SK-N-SH (cell line): ENCODE data around the gene ASPN. TPM values are rescaled to one million over a fixed set of nuclear protein-coding genes. Genes with fewer than 3 reads are reported as not detected.

Experiments used
- CTCF ChIA-PET: fragments of 300-600, 350-600 bp; formaldehyde crosslinking; extraction: SDS; loops from one replicate; lab custom pipeline; 2021; lab: Yijun Ruan, JAX
- POLR2A ChIA-PET: fragments of 350-600 bp; sonication (Branson Sonifier 250); formaldehyde crosslinking; extraction: SDS; loops from one replicate; lab custom pipeline; 2020; ENCODE audit warnings: antibody characterized with exemption, inconsistent platforms; lab: Yijun Ruan, JAX
- DNase-seq: peaks from one replicate; pipeline ENCODE4 v3.0.0; 2012
- H2AFZ ChIP-seq: fragments of 200-600 bp; sonication (generic); 2 replicates; pipeline ENCODE4 v1.8.1; 2016; ENCODE audit warnings: antibody characterized with exemption, mild to moderate bottlenecking, low read depth
- H3F3A ChIP-seq: fragments of 200-600 bp; sonication (generic); replicated peaks from 2 replicates; pipeline ENCODE3; 2016; ENCODE audit warnings: antibody characterized with exemption, mild to moderate bottlenecking; ENCODE audit not compliant: insufficient read depth
- H3K27ac ChIP-seq, 2 experiments: fragments of 200-500 bp in 1 of 2; fragments of 200-600 bp in 1 of 2; sonication (Bioruptor generic) in 1 of 2; sonication (generic), shearing (Covaris generic) in 1 of 2; 2 replicates each; pipeline versions ENCODE4 v1.5.1 to v1.6.1; 2014 to 2016; ENCODE audit warnings: low read depth in 2 of 2, inconsistent platforms in 1 of 2, low read length in 1 of 2, mild to moderate bottlenecking in 1 of 2, mixed read lengths in 1 of 2
- H3K27me3 ChIP-seq: fragments of 200-600 bp; sonication (generic), shearing (Covaris generic); 2 replicates; pipeline ENCODE4 v1.6.1; 2016; ENCODE audit warnings: mixed run types; ENCODE audit not compliant: insufficient read depth
- H3K36me3 ChIP-seq, 2 experiments: fragments of 200-500 bp in 1 of 2; fragments of 200-600 bp in 1 of 2; sonication (Bioruptor generic) in 1 of 2; sonication (generic) in 1 of 2; replicated peaks in 1 of 2; 2 replicates each; pipeline versions ENCODE3 to v1.5.1; 2014 to 2016; ENCODE audit warnings: low read length in 1 of 2, mild to moderate bottlenecking in 1 of 2; ENCODE audit not compliant: insufficient read depth in 2 of 2, control insufficient read depth in 1 of 2
- H3K4me1 ChIP-seq, 2 experiments: fragments of 200-500 bp in 1 of 2; fragments of 200-600 bp in 1 of 2; sonication (Bioruptor generic) in 1 of 2; sonication (generic), shearing (Covaris generic) in 1 of 2; 2 replicates each; pipeline versions ENCODE4 v1.5.1 to v1.6.1; 2014 to 2016; ENCODE audit warnings: low read depth in 1 of 2, low read length in 1 of 2, mixed run types in 1 of 2; ENCODE audit not compliant: insufficient read depth in 2 of 2, control insufficient read depth in 1 of 2
- H3K4me2 ChIP-seq: fragments of 200-600 bp; sonication (generic), shearing (Covaris generic); 2 replicates; pipeline ENCODE4 v1.6.1; 2017; ENCODE audit warnings: mixed run types
- H3K4me3 ChIP-seq, 2 experiments: fragments of 200-500 bp in 1 of 2; fragments of 200-600 bp in 1 of 2; sonication (Bioruptor generic) in 1 of 2; sonication (generic), shearing (Covaris generic) in 1 of 2; 2 replicates each; pipeline versions ENCODE4 v1.5.1 to v1.8.1; 2014 to 2016; ENCODE audit warnings: low read depth in 2 of 2, inconsistent platforms in 1 of 2, low read length in 1 of 2, mild to moderate bottlenecking in 1 of 2, mixed read lengths in 1 of 2, moderate library complexity in 1 of 2
- H3K79me2 ChIP-seq: fragments of 200-600 bp; sonication (generic); 2 replicates; pipeline ENCODE4 v1.8.1; 2017; ENCODE audit warnings: mild to moderate bottlenecking; ENCODE audit not compliant: insufficient read depth
- H3K9ac ChIP-seq: fragments of 200-600 bp; sonication (generic); 2 replicates; pipeline ENCODE4 v1.6.1; 2017; ENCODE audit warnings: mixed run types
- H3K9me2 ChIP-seq: fragments of 200-600 bp; sonication (generic); 2 replicates; pipeline ENCODE4 v1.6.1; 2017; ENCODE audit warnings: mixed run types
- H3K9me3 ChIP-seq: fragments of 200-600 bp; sonication (generic); 2 replicates; pipeline ENCODE4 v1.6.1; 2017; ENCODE audit warnings: mixed run types, mild to moderate bottlenecking, moderate library complexity
- H4K20me1 ChIP-seq: fragments of 200-600 bp; sonication (generic); 2 replicates; pipeline ENCODE4 v1.6.1; 2017; ENCODE audit warnings: mild to moderate bottlenecking, mixed run types; ENCODE audit not compliant: insufficient read depth
- CTCF ChIP-seq: fragments of 200-600 bp; sonication (generic); IDR thresholded peaks from 2 replicates; pipeline ENCODE4 v1.6.1; 2017; ENCODE audit warnings: antibody characterized with exemption, mild to moderate bottlenecking, moderate library complexity
- ELF1 ChIP-seq: IDR thresholded peaks from 2 replicates; pipeline ENCODE4 v1.4.0; 2012
- EZH2phosphoT487 ChIP-seq: fragments of 200-600 bp; sonication (generic); IDR thresholded peaks from 2 replicates; pipeline ENCODE4 v1.6.1; 2017; ENCODE audit warnings: low read depth, mixed run types, mild to moderate bottlenecking, antibody characterized with exemption, moderate library complexity, borderline replicate concordance
- FOXJ3 ChIP-seq: sonication (generic); formaldehyde crosslinking; IDR thresholded peaks from 2 replicates; pipeline ENCODE4 v1.5.1; 2020; ENCODE audit warnings: mild to moderate bottlenecking, missing genetic modification reagents
- GATA2 ChIP-seq: sonication (generic); formaldehyde crosslinking; IDR thresholded peaks from 2 replicates; pipeline ENCODE4 v1.5.0; 2020; ENCODE audit warnings: mild to moderate bottlenecking, missing genetic modification reagents
- IRF3 ChIP-seq: fragments of 150-350 bp; IDR thresholded peaks from 2 replicates; pipeline ENCODE4 v1.6.1; 2016; ENCODE audit warnings: mild to moderate bottlenecking, low read depth, low read length
- NFIC ChIP-seq: IDR thresholded peaks from 2 replicates; pipeline ENCODE4 v1.4.0; 2012; ENCODE audit warnings: borderline replicate concordance
- PBX3 ChIP-seq: IDR thresholded peaks from 2 replicates; pipeline ENCODE4; 2012
- RAD21 ChIP-seq: IDR thresholded peaks from 2 replicates; pipeline ENCODE4 v1.6.1; 2012; ENCODE audit warnings: mild to moderate bottlenecking, low read length
- REST ChIP-seq: IDR thresholded peaks from 2 replicates; pipeline ENCODE4 v1.6.1; 2012; ENCODE audit warnings: mild to moderate bottlenecking, low read depth, low read length, moderate library complexity
- TEAD4 ChIP-seq: IDR thresholded peaks from 2 replicates; pipeline ENCODE4 v1.4.0; 2012; ENCODE audit warnings: mild to moderate bottlenecking, borderline replicate concordance; ENCODE audit not compliant: insufficient read depth
- WGBS: methylation state at CpG from one replicate; pipeline ENCODE4 v1.1.6; 2017; ENCODE audit warnings: low lambda C conversion rate; 5-methylcytosine and 5-hydroxymethylcytosine counted together
- polyA plus RNA-seq, 3 experiments: library from polyadenylated mRNA; depleted of rRNA; stranded (reverse); fragments of >200 nt; gene quantifications; 2 replicates each; pipeline ENCODE4 v1.2.3, GENCODE V29; 2012

ASPN gene
- polyA plus RNA-seq, 1 of the 3 experiments (the other 2 are of a cell fraction) = 0.76 TPM

- TF ChIP-seq REST (no peak), IRF3 (no peak), FOXJ3 (no peak)
Measured at GRCh38 chr9:92444841-92445240, 37.5 kb downstream of the ASPN start (continued).

- no peak overlapping the region for H3K4me2 ChIP-seq
- no peak overlapping the region for H3K4me3 ChIP-seq
- H3K9me3 ChIP-seq = no peaks in the 10 kb centered on the region
- H2AFZ ChIP-seq = no peak overlapping the region
- no peaks in the 10 kb centered on the region for H3K27me3 ChIP-seq
- no peaks in the 10 kb centered on the region for H3K9me2 ChIP-seq
- no peaks in the 10 kb centered on the region for H3K79me2 ChIP-seq
- no peaks in the 10 kb centered on the region for H4K20me1 ChIP-seq
- H3K36me3 ChIP-seq = no peaks in the 10 kb centered on the region
- peaks cover 7% of the 10 kb centered on the region for H3F3A ChIP-seq
- H3K9ac ChIP-seq = no peak overlapping the region
- TF ChIP-seq PBX3 (no peak), EZH2phosphoT487 (no peak), RAD21 (no peak), NFIC (no peak), GATA2 (CRISPR knock-in tag) (no peak), ELF1 (no peak), CTCF (no peak), REST (no peak), TEAD4 (no peak)
- DNase-seq = no peak
- H3K4me1 ChIP-seq = peaks cover 0 to 5% of the 10 kb centered on the region in 2 experiments; a peak in 1 of 4 replicates
- 92% methylated on average over 6 of the region's 6 CpGs for WGBS
- ChIA-PET POLR2A (no interaction called here), CTCF (interaction anchor here (1.5 to 5.2 kb wide), 6 partner anchors 8 to 300 kb away, joined by 3 to 61 read pairs (median 15); partner anchors contain the start of genes CENPP and NOL8)
- H3K27ac ChIP-seq = no peak overlapping the region
Measured at GRCh38 chr9:92440751-92441046, 41.6 kb downstream of the ASPN start.
